GM18868 (cell line): ENCODE measurements around the gene LRP1.

Experiments used
- ATAC-seq: cut with Tn5 transposase; IDR thresholded peaks from one replicate; pipeline ENCODE4 v1.9.1; 2021; ENCODE audit warnings: mild to moderate bottlenecking, moderate library complexity; ENCODE audit not compliant: unreplicated experiment

Gene LRP1

GRCh38 chr12:57152639-57153038, 24.4 kb downstream of the LRP1 start:
- ATAC-seq, result no peak

DNA sequence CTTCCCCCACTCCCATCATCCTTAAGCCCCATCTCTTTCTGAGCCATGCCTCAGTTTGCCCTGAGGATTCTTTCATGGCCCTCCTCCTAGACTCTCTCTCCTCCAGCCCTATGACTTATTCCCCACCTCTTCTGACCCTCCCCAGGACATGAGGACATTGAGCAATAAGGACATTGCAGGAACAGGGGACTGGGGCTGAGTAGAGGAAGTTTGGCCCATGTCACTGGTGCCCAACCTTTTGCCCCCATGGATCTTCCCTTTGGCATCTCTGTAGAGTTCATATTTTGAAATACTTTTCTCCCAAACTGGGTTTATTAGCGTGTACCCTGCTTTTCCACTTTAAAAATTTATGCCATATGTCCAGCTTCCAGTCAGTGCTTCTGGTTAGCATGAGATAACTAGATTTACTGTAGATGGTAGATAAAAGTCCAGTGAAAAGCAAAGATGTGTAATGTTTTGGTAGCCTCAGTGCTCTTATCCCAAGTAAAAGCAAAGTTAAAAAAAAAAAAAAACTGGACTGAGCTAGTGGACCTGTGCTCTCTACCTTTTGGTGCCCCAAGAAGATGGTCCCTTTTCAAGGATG, 25.2 kb downstream of the LRP1 start:
- no peak for ATAC-seq

- no peak for ATAC-seq
These were observed 25.8 kb downstream of the LRP1 start for GRCh38 chr12:57154076-57154475.

- no peak for ATAC-seq
These were observed 26.6 kb downstream of the LRP1 start for GRCh38 chr12:57154804-57155434.

DNA sequence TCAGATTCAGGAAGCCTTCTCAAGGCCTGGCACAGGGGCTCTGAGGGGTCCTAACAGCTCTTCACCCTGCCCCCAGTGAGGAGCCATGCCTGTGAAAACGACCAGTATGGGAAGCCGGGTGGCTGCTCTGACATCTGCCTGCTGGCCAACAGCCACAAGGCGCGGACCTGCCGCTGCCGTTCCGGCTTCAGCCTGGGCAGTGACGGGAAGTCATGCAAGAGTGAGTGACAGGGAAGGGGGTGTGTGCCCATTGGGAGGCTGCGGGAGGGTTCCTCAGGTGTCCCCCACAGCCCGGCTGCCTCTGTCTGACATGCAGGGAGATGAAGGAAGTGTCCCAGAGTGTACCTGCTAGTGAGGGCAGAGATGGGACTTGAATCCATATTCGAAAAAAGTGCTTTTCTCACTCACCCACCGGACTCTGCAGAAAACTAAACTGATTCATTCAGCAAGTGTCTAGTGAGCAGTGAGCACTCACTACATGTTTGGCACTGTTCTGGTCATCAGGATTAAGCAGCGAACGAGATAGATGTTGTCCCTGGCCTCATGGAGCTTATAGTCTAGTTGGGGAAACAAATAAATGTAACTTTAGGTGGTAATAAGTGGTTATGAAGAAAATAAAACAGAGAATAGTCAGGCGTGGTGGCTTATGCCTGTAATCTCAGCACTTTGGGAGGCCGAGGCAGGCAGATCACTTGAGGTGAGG, 28.6 kb downstream of the LRP1 start:
- no peak for ATAC-seq

DNA sequence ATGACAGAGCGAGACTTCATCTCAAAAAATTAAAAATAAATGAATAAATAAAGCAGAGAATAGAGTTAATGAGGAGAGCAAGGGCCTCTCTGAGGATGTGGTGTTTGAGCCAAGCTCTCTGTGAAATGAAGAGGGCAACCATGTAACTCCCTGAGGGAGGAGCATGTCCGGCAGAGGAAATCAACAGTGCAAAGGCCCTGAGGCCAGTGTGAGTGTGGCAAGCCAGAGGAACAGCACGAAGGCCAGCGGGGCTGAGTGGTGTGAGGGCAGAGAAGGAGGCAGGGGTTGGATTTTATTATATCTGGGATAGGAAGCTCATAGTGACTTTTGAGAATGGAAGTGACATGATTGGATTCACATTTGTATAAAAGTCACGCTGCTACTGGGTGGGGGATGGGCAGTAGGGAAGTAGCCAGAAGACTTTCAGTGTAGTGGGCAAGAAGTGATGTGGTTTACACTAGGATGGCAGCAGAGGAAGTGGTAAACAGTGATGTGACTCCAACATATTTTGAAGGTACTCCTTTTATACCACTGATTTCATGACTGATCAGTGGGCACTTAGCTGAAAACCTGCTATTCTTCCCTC, 29.4 kb downstream of the LRP1 start:
- no peak for ATAC-seq

DNA sequence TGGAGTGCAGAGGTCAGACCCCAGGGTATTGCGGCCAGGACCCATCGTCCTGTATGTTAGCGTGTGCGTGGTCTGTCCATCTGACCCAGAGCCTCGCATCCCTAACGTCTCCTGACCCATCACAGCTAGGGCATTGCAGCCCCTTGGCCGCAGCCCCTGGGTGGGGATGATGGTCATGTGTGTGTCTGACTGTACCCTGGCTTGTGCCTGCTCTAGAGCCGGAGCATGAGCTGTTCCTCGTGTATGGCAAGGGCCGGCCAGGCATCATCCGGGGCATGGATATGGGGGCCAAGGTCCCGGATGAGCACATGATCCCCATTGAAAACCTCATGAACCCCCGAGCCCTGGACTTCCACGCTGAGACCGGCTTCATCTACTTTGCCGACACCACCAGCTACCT, 29.9 kb downstream of the LRP1 start:
- no peak for ATAC-seq

- ATAC-seq, result no peak
These were observed 30.4 kb downstream of the LRP1 start for GRCh38 chr12:57158665-57159064.

- ATAC-seq, result no peak
These were observed 31.0 kb downstream of the LRP1 start for GRCh38 chr12:57159311-57159710.

- ATAC-seq, result no peak
These were observed 31.8 kb downstream of the LRP1 start for GRCh38 chr12:57160040-57160439.

- ATAC-seq, result no peak
These were observed 32.5 kb downstream of the LRP1 start for GRCh38 chr12:57160741-57161140.

- no peak for ATAC-seq
These were observed 33.2 kb downstream of the LRP1 start for GRCh38 chr12:57161491-57161890.

DNA sequence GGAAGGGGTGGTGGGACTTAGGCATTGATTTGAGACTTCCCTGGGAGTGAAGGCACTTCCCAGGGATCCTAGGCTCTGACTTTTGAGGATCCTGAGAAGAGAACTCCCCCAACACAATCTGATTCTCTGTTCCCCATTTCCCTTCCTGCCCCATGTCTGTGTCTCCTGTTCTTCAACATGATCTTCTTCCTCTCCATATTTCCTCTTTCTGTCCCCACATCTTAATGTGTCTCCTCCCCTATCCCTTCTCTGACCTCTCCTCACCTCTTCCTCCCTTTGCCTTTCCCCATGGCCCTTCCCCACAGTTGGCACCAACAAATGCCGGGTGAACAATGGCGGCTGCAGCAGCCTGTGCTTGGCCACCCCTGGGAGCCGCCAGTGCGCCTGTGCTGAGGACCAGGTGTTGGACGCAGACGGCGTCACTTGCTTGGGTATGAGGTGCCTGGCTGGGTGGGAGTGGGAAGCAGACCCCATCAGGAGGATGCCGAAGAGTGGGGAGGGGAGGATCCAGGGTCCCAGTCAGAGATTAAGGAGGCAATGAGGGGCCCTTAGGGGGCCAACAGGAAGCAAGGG, 34.4 kb downstream of the LRP1 start:
- no peak for ATAC-seq

- no peak for ATAC-seq
These were observed 36.2 kb downstream of the LRP1 start for GRCh38 chr12:57164454-57164853.

- ATAC-seq, result no peak
These were observed 36.8 kb downstream of the LRP1 start for GRCh38 chr12:57164966-57165625.

- no peak for ATAC-seq
These were observed 37.5 kb downstream of the LRP1 start for GRCh38 chr12:57165741-57166140.

DNA sequence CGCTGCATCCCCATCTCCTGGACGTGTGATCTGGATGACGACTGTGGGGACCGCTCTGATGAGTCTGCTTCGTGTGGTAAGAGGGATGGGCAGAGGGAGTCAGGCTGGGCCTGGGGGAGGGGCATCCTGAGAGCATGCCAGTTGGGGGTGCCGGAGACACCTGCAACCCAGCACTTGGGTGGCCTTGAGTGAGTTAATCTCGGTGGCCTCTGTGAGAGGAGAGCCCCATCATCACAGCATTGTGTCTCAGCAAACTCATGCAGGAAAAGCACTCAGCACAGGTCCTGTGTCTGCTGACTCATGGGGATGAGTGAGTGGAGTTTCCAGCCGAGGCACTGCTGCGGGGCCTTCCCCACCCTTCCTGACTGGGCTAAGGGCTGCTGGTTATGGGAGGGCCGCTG, 38.7 kb downstream of the LRP1 start:
- ATAC-seq, result no peak

DNA sequence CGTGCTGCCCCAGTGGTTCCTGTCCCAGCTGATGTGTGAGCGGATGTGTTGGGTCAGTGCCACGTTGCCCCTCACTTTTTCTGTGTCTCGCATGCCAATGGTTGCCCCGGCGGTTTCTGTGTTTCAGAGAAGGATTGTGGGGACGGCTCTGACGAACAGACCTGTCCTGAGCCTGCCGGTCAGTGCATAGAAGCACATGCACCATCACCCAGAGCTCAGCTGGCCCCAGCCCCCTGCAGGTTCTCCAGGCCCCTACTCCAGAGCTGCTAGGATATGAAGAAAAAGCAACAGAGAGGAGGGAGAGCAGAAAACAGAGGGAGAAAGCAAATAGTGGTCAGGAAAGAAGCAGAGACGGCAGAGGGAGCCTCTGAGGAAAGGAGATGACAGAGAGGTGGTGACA, 39.8 kb downstream of the LRP1 start:
- no peak for ATAC-seq

DNA sequence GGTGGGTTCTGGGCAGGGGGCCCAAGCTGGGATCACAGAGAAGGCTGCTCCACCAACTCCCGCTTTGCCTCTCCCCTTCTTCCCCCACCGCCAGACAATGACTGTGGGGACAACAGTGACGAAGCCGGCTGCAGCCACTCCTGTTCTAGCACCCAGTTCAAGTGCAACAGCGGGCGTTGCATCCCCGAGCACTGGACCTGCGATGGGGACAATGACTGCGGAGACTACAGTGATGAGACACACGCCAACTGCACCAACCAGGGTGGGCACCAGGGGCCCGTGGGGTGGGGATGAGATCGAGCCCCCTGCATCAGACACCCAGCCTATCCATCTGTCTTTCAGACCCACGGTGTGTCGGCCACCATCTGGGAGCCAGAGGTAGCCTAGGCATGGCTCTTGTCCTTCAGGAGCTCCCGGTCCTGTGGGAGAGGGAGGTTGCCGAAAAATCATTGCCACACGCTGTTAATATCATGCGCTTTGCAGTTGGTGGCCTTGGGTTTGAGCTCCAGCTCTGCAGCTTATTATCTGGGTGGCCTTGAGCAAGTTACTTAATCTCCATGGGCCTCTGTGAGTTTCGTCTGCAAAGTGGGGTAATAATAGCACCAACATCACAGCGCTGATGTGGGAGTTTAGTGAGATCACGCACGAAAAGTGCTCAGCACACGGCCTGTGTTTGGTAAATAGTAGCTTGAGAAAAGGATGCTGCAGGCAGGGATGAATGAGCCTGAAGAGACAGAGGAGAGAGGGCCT, 40.9 kb downstream of the LRP1 start:
- ATAC-seq, result no peak

DNA sequence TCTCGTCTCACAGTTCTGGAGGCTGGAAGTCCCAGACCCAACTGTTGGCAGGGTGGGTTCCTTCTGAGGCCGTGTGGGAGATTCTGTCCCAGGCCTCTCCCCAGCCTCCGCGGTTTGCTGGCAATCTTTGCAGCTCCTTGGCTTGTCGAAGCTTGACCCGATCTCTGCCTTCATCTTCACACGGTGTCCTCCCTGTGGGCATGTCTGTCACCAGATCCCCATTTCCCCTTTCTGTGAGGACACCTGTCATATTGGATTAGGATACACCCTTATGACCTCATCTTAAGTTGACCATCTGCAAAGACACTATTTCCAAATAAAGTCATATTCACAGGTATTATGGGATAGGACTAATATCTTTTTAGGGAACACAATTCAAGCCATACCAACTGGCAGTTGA, 41.7 kb downstream of the LRP1 start:
- no peak for ATAC-seq

GRCh38 chr12:57170408-57170807, 42.1 kb downstream of the LRP1 start:
- no peak for ATAC-seq
